ENCODE results near the gene ARL3.
A peak's percentile ranks its signal among the peaks of the same experiment; 100 is the strongest.

The ARL3 gene

DNA sequence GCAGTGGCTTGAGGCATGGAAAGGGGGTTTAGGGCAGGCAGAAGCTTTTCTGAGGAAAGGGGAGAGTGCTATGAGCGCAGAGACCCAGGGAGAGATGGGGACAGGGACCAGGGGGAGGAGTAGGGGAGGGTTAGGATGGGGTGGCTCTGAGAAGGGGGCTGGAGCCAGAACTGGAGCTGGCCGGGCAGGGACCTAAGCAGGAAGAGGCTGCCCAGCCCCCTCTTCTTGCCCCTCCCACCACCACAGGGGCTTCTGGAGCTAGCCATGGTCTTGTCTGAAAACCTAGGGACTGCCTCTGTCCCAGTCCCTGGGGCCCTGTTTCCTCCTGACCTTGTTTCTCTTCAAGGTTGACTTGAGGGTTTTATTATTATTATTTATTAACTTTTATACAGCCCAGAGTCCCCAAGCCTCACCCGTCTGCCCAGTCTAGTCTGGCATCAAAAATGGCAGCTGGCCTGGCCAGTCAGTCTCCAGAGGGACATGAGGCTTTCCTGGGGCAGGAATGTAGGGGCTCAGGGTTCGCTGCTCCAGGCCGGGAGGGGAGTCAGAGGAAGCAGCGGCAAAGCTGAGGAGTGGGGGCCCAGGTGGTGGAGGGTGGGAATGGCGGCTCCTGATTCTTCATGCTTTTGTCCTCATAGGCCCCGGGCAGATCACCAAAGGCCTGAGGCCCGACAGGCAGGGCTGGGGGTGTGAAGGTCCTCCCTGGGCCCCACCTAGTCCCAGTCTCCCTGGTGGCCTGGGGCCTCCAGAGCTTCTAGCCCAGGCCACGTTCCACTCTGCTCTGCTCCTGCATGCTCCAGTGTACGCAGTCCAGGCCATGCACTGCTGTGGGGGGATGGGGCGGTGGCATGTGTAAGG lies 64.2 kb downstream of the ARL3 start:
- no peak for DNase-seq

DNA sequence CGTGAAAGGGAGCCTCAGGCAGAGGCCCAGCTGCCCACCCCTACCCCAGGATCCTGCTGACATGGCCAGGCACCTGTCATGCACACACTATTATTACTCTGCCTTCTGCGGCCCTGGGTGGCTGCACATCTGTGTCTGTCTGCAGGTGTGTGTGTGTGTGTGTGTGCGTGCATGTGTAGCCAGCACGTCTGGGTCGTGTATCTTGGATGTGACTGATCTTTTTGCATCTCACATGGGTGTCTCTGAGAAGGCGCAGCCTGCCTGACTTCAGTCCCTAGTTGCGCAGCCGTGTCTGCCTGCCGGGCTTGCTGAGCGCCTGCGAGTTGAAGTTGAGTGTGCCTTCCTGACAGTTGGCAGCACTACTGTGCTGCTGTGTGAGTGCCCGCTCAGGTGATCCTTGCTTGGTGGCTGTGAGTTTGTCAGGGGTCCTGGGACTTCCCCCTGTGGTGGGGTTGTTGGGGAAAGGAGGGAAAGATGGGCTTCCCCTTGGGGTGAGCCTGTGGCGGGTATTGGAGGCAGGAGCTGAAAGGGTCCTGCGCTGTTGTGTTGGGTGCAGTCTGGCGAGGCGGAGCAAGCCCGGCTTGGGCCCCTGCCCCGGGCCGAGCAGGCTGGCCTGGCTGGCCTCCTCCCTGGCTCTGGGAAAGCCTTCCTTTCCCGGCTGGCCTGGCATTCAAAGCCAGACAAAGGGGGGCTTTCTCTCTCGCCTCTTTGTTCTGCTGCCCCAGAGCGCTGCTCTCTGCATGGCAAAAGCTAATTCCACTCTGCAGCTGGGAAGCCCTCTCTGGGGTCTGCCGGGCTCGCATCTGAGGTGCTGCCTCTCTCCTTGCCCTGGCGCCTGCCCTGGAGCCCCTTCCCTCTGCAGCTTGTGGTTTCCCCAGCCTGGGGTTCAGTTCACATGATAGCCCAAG lies 65.1 kb downstream of the ARL3 start:
- DNase-seq = peak in 1 of 2 donors; percentile 22

DNA sequence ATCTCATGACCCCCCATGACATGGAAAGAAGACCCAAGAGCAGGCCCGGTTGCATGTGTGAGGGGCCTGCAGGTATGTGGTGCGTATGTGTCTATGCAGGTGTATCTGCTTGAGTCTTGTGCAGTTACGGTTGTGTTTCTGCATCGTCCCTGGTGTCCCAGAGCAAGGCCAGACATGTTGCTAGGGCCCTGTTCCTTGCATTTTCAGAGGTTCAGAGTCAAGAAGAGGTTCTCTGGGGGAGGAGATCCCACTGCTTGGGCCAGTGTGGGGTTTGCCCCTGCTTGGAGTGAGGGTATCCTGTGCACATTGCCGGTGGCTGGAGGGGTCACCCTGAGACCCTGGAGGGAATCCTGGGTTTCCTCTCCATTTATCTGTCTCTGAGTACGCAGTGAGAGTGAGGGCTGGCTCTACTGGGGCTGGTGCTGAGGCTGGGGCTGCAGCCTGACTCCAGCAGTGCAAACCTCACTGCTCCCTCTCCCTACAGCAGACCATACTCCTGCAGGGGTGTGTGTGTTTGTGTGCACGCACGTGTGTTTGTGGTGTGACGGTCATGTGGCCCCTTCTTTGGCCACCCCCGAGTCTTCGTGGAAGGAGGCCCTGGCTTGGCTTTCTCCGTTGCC lies 65.8 kb downstream of the ARL3 start:
- DNase-seq = no peak

DNA sequence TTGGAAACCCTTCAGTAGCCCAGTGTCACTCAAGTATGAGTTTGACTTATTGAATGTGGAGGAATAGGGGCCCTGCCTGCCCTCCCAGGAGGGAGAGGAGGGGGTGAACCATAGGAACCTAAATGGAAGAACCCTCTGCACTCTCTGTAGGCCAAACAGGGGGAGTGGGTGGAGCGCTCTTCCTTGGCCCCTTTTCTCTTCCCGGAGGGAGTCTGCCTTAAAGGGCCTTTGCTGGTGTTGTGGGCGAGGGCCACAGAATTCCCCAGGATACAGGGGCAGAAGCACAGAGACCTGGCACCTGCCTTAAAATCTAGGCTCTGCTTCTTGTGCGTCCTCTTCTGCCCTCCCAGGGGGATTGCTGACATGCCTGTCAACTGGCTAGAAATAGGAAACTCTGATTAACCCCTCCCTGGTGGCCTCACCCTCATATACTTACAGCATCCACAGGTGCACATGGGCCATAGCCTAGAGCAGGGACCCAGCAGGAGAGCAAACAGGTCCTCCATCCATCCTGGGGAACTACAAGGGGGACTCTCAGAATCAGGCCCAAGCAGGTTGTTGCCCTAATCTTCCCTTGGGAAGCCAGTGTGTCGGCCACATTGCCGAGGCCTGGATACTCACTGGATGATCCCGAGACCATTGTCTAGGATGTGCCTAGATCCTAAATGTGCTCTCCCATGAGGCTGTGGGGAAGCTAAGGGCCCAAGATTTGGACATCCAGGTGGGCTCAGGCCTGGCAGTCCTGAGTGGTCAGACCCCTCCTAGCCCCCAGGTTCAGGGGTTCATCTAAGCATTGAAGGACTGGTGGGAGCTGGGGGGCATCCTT lies 66.5 kb downstream of the ARL3 start:
- no peak for DNase-seq

DNA sequence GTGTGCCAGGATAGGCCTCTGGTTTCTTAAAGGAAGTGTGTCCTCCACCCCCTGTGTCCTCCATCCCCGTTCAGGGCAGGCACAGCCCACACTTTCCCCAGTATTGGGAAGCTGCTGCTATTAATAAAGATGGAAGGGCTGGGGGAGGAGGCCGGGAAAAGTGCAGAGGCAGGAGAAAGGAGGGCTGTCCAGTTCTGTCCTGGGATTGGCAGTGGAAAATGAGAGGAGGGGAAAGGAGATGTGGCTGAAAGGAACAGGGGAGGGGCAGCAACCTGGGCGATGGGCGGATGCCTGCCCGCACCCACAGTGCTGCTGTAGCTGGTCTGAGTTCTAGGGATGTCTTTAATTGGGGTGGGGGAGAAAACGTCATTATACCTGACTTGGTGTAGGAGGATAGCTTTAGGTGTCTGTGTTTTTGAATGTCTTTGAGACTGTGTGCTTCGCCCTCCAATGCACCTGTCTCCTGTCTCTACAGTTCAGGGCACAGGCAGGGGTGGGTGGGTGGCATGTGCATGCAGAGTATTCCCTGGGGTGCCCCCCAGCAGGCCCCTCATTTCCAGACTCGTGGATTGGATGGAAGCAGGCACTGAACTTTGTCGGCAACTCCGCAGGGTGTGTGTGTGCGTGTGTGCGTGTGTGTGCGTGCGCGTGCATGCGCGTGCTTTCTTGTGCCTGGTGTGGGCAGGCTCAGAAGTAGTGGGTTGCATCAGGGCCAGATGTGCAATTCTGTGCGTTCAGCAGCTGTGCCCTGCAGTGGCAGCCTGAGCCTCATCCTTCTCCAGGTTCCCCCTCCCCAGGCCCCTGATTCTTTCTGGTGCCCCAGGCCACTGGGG lies 67.4 kb downstream of the ARL3 start:
- DNase-seq = peak; percentile 29 to 39

DNA sequence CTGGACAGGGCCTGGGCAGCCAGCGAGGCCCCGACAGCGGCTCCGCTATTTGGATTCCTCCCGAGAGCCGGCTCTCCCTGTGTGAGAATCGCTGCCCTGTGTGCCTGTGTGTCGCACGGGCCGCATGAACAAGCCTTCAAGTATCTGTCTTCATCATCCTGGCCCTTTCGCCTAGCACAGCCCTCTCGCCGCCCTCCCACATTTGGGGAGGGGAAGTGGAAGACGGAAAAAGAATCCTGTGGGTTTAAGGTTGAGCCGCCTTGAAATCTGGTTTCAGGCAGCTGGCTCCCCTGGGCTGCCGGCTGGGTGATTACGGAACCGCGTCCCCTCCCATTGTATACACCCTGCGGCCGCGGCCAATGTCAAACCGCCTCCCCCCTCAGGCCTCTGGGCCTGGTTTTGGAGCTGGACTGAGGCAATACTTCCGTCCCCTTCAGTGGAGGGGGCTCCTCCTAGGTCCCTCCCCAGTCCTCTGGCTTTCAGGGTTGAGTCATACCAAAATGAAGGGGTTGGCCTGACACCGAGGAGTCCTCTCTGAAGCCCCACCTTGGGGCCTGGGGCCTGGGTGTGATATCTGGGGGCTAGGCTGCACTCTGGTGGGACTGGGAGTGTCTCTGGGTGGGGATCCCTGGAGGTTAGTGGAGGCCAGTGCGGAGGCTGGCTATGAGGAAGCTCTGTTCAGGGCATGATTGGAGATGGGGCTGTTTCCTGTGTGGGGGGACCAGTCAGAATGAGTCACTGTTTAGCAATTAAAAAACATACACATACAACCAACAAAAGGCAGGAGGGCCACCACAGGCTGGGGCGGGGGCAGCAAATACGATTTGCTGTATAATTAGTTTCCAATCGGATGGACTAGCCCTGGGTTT lies 68.2 kb downstream of the ARL3 start:
- peak; percentile 66 to 71 for DNase-seq

DNA sequence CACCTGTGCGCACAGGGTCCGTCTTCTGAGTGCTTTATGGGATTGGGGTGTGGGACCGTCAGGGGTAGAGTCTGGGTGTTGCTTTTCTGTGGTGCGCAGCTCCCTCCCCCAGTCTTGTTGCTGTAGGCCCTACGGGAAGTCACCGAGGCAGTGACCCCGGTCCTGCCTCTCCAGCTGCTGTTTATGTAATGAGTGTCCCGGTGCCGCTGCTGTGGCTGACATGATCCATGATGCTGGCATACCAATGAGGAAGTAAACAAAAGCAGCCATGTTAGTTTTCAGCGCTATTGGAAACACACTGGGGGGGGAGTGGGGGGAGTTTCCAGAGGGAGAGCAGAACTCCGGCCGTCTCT lies 68.8 kb downstream of the ARL3 start:
- DNase-seq = peak; percentile 23 to 36

DNA sequence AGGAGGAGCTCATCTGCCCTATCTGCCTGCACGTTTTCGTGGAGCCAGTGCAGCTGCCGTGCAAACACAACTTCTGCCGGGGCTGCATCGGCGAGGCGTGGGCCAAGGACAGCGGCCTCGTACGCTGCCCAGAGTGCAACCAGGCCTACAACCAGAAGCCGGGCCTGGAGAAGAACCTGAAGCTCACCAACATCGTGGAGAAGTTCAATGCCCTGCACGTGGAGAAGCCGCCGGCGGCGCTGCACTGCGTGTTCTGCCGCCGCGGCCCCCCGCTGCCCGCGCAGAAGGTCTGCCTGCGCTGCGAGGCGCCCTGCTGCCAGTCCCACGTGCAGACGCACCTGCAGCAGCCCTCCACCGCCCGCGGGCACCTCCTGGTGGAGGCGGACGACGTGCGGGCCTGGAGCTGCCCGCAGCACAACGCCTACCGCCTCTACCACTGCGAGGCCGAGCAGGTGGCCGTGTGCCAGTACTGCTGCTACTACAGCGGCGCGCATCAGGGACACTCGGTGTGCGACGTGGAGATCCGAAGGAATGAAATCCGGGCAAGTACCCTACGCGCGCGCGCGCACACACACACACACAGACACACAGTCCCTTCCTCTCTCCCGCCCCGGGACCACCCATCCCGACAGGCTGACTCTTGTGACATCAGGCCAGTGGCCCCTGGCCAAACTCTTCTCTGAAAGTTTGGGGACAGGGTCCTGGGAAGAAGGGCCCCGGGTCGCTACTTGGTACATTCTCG lies 69.4 kb downstream of the ARL3 start:
- peak; percentile 74 to 81 for DNase-seq

DNA sequence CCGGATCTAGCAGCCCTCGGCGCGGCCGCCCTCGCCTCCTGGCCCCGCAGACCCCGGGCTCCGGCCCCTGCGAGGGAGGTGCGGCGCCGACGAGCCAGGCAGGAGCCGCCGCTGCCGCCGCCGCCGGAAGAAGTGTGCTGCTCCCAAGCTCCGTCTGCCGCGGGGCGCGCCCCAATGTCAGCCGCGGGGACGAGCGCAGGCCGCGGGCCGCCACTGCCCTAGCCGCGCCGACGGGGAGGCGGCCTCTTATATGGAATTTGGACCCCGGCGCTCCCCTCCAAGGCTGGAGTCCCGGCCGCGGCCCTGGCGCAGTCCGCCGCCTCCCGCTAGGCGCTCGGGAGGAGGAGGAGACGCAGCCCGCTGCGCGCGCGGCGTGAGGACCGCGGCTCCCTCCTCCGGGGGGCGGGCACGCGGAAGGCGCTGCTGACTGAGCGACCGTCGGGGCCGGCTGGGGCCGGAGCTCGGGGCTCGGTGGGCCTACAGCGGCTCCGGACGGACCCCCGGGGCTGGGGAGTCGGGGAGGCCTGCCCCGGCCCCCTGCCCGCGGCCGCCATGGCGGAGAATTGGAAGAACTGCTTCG lies 70.0 kb downstream of the ARL3 start, which contains the start of gene TRIM8:
Gene TRIM8 (plus strand): TSS at position 414 of the 580 bp plus-strand sequence. CDS start 139 bp downstream, at position 553.
- DNase-seq = peak; percentile 45 to 61

DNA sequence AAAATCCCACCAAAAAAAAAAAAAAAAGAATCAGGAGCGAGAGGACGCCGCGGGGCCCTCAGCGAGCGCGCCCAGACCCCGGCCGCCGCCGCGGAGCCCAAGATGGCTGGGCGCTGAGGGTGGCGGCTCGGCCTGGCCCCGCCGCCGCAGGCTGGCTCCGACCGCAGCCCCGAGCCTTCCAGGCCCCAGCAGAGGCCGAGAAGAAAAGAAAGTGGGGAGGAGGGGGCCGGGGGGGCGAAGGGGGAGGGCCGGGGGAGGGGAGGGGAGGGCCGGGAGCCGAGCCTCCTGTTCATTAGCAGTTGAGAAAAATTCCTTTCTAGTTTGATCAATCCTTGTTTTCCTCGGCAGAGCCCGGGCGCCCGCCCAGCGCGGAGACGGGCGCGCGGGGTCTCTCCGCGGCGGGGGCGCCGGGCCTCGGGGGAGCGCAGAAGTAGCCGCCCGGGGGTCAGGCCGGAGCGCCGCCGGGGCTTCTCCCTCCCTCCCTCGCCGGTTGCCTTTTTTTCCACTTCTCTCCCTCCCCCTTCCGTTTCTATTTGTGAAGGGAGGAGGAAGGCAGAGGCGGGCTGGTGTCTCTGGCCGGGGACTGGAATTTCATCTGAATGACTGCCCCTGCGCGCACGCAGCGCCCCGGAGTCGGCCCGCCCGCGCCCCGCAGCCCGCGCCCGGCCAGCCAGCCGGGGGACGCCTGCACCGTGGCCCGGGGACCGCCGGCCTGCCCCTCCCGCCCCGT lies 70.7 kb downstream of the ARL3 start:
- peak; percentile 31 to 46 for DNase-seq

DNA sequence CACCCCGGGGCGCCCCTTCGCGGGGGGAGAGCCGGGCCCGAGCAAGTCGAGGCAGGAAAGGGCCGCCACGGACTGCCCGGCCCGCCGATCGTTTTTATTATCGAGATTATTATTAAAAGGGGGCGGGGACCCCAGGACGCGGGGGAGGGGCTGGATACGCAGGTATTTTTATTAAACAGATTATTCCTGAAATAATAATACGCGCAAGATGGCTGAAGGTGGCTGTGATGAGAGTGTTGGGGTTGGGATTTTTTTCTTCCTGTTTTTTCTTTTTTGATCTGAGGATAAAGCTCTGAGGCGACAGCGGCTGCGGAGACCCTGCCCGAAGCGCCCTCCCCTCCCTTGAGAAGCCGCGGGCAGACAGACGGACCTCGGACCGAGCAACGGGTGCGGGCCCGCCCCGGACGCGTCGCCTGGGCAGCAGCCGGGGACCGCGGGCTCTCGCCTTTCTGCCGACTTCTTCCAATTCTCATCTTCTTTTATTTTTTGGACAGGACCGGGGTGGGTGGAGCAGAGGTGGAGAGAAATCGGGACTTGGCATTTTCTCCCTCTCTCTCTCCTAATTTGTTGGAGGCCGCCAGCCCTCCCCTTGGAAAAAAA lies 71.4 kb downstream of the ARL3 start:
- DNase-seq = peak; percentile 51 to 52

DNA sequence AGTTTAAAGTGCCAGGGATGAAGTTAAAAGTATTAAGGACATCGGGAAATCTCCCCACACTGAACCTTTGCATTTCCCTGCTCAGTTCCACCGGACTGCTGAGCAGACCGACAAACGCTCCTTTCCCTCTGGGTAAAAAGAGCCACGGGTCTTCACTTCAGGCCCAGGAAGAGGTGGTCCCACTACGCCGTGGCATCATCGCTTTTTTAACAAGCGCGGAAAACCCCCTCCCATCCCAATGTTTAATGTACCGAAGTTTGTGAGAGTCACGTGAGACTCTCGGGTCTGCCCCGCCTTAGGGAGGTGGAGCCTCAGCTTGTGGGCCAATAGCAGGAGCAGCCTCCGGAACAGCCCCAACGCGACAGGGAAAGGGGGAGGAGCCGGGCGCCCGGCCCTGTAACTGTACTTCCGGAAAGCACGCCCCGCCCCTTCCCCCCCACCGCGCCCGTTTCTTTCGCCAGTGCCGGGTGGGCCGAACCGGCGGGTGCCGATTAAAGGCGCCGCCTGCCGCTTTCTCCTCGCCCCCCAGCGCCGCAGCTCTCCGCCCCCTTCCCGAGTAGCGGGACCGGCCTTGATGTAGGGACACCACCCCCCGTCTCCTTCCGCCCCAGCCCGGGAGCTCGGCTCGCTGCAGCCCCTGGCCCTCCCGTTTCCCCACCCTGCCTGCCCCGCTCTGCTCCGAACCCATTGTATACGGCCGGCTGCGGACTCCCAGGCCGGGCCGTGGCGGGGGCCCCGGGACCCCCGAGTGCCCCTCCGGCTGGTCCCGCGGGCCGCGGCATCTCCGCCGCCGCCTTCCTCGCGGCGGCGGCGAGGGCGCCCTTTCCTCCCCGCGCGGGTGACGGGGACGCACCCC lies 72.1 kb downstream of the ARL3 start:
- peak; percentile 97 to 98 for DNase-seq

DNA sequence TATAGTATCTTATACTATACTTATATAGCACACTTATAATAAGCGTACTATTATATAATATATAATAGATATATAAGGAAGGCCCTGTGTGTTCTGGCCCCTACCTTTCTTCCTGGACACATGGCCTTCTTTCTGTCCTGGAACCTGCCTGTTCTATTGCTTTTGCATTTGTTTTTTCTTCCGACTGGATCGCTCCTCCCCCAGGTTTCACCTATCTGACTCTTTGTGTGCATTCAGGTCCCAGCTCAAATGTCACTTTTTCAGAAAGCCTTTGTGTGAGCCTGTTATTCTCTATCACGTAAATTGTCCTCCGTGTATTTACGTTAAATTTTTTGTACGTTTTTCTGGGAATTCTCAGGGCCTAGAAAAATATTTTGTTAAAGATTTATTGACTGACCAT lies 72.8 kb downstream of the ARL3 start:
- DNase-seq = no peak

DNA sequence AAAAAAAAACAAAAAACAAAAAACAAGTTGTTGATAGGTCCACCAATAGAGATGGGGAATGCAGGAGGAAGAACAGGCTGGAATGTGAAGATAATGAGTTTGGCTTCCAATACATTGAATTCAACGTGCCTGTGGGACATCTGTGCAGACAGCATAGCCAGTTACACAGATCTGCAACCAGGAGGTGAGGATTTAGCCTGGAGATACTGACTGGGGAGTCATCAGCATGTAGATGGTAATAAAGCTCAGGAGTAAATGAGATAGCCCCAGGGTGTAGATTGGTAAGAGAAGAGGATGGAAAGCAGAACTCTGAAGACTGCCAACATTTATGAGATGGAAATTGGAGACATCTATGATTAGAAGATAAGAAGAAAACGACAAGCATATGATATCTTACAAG lies 74.7 kb downstream of the ARL3 start:
- DNase-seq = no peak

DNA sequence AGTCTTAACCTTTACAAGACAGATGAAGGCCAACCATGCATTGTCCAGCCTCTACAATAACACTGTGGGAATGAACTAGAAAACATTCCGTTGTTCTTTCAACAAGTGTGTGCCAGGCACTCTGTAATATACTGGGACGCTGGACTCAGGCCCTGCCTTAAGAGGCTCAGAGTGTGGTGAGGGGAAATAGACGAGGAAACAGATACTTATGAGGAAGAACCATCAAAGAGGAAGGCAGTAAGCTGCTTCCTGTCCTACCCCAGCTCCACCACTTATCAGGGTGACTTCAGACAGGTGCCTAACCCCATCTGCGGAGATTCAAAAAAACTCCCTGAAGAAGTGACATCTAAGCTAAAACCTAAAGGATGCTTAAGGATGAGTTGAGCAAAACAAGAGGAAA lies 78.8 kb downstream of the ARL3 start:
- DNase-seq = no peak

DNA sequence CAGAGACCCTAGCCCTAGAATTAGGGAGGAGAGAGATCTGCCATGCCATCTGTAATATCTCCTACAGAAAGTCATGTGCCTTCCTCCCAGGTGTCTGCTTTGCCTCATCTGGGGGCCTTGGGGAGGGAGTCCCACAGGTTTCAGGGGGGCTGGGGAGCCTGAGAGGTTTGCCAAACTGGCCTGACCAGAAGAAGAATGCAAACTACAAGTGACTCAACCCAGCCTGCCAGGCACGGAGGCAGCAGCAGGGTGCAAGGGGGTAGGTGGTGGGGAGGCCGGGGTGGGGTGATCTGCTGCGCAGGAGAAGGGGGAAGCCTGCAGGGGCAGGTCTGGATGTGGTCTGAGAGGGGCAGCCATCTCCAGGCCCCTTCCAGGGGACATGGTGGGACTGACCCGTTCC lies 79.5 kb downstream of the ARL3 start:
- no peak for DNase-seq

DNA sequence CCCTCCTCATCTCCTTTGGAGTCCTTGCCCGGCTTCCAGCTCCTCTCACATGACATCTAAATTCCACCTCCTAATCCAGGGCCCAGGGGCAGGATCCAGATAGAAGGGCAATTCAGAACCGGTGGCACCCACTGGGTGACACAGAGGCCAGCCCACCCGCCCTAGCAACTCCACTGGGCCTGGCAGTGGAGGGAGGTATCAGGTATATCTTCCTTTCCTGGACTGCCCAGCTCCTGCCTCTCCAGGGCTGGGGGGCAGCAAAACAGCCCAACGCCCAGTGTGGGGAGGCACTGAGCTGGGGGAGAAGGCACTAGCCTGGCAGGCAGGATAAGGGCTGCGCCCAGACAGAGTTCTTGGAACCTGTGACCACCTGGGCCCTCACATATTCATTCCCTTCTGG lies 80.3 kb downstream of the ARL3 start:
- no peak for DNase-seq
